ENCODE results near the gene EIF2AK3.

GRCh38 chr2:88673363-88673762 is 46.1 kb upstream of the EIF2AK3 start:
- TF ChIP-seq EZH2 (IDR thresholded peaks at IDR 0.05; ENCODE audit: insufficient read depth, poor library complexity, severe bottlenecking) (no peak), EZH2phosphoT487 (IDR thresholded peaks at IDR 0.05; ENCODE audit: insufficient read depth, low read depth) (no peak)

Measured in GM23248 (cell line).